Measurements from ENCODE around the gene LGALS12. TPM values are rescaled to one million over a fixed set of nuclear protein-coding genes. Genes with fewer than 3 reads are reported as not detected.

Gene LGALS12
- total and polyA plus RNA-seq, 9 donors: 0.14 to 0.40 (median 0.25) TPM

Other genes starting within 250 kb of the LGALS12 start
- gene SLC22A9, start 136.3 kb upstream of the LGALS12 start, total RNA-seq: not detected
- under 1 TPM in 3 of 8 donors, not detected in 5; 0.09 to 0.30 (median 0.27) TPM for gene SLC22A9, start 136.3 kb upstream of the LGALS12 start, polyA plus RNA-seq (ENCODE audit: insufficient read depth in 1 of 8, insufficient read length in 8 of 8, low replicate concordance in 1 of 8)
- gene PLAAT5, start 14.9 kb upstream of the LGALS12 start, total RNA-seq: 2.1 TPM
- 1 to 10 TPM; 2.1 to 6.2 (median 3.5) TPM for gene PLAAT5, start 14.9 kb upstream of the LGALS12 start, polyA plus RNA-seq (ENCODE audit: insufficient read depth in 1 of 8, insufficient read length in 8 of 8, low replicate concordance in 1 of 8)
- 5.9 TPM for gene PLAAT4, start 30.7 kb downstream of the LGALS12 start, total RNA-seq
- 1 to 10 TPM; 2.0 to 4.4 (median 3.6) TPM for gene PLAAT4, start 30.7 kb downstream of the LGALS12 start, polyA plus RNA-seq (ENCODE audit: insufficient read depth in 1 of 8, insufficient read length in 8 of 8, low replicate concordance in 1 of 8)
- not detected for gene PLAAT2, start 57.3 kb downstream of the LGALS12 start, total RNA-seq
- gene PLAAT2, start 57.3 kb downstream of the LGALS12 start, polyA plus RNA-seq (ENCODE audit: insufficient read depth in 1 of 8, insufficient read length in 8 of 8, low replicate concordance in 1 of 8): under 1 TPM in 2 of 8 donors, not detected in 6; 0.30 to 0.36 TPM
- gene PLAAT3, start 108.3 kb downstream of the LGALS12 start, total RNA-seq: 20.5 TPM
- gene PLAAT3, start 108.3 kb downstream of the LGALS12 start, polyA plus RNA-seq (ENCODE audit: insufficient read depth in 1 of 8, insufficient read length in 8 of 8, low replicate concordance in 1 of 8): 10 to 100 TPM; 31.7 to 45.5 (median 35.4) TPM
- 38.8 TPM for gene ATL3, start 165.3 kb downstream of the LGALS12 start, total RNA-seq
- gene ATL3, start 165.3 kb downstream of the LGALS12 start, polyA plus RNA-seq (ENCODE audit: insufficient read depth in 1 of 8, insufficient read length in 8 of 8, low replicate concordance in 1 of 8): 10 to 100 TPM; 12.7 to 26.2 (median 15.6) TPM
- gene RTN3, start 175.4 kb downstream of the LGALS12 start, total RNA-seq: 25.5 TPM
- gene RTN3, start 175.4 kb downstream of the LGALS12 start, polyA plus RNA-seq (ENCODE audit: insufficient read depth in 1 of 8, insufficient read length in 8 of 8, low replicate concordance in 1 of 8): 10 to 100 TPM; 50.5 to 76.0 (median 54.5) TPM